ENCODE results near the gene FAM114A2. TPM values are rescaled to one million over a fixed set of nuclear protein-coding genes. Genes with fewer than 3 reads are reported as not detected.

FAM114A2 gene
- total RNA-seq, 1 donor from 2014 or later, result 30.5 TPM

DNA sequence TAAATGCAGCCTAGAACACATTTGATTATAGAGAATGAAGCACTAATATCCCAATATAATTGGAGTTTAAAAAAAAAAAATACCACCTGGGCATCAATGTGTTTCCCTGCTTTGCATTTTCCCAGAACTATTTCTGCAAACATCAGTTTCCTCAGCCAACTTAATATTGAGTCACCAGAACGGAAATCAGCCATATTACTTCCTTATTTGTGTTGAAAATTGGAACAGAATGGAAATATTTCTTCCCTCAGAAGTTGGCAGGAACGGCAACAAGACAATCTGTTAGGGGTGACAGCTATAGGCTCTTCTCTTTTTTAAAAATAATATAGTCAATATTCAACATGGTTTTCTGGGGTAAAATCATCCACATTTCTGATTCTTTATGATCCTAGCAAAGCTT is 4.1 kb upstream of the FAM114A2 start:
- Mint-ChIP-seq H3K4me1 (peaks cover 47% of the 10 kb centered on the region), H3K36me3 (ENCODE audit: low read depth) (peaks cover 30% of the 10 kb centered on the region), H3K27me3 (no peaks in the 10 kb centered on the region), H3K27ac (no peak overlapping the region), H3K4me3 (no peak overlapping the region), H3K9me3 (no peaks in the 10 kb centered on the region)
- CTCF ChIA-PET, result no interaction called here
- TF ChIP-seq CTCF (IDR thresholded peaks at IDR 0.05), result no peak
- POLR2A ChIA-PET, result no interaction called here
- ATAC-seq (ENCODE audit: low read depth), result no peak
- DNase-seq, result no peak
- intact Hi-C loops (cut with micrococcal nuclease), result no loop called here

DNA sequence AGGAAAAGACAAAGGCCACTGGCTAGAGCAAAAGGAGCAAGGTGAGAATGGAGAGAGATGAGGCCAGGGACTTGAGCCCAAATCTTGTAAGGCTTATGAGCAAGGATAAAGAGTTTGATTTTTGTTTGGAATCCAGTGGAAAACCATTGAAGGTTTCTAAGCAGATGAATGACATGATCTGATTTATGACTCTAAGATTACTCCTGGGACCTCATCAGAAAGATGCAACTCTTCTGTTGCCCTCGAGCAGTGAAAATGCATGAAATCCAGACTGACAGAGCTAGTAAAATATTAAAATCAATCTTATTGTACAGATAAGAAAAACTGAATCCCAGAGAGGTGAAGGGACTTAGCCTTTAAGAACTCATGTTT is 734 bp upstream of the FAM114A2 start:
- H3K36me3 Mint-ChIP-seq (ENCODE audit: low read depth), result peaks cover 16% of the 10 kb centered on the region
- peaks cover 47% of the 10 kb centered on the region for H3K4me1 Mint-ChIP-seq
- ATAC-seq (ENCODE audit: low read depth), result no peak
- DNase-seq, result no peak
- peak overlapping the region; percentile 96 for H3K27ac Mint-ChIP-seq
- H3K4me3 Mint-ChIP-seq, result peak overlapping the region; percentile 97
- POLR2A ChIA-PET, result interaction anchor here (0.6 to 2.7 kb wide), 10 partner anchors 17 to 819 kb away, joined by 3 to 23 read pairs (median 5); partner anchors contain the start of genes CNOT8 and GALNT10
- no peaks in the 10 kb centered on the region for H3K27me3 Mint-ChIP-seq
- no peaks in the 10 kb centered on the region for H3K9me3 Mint-ChIP-seq
- CTCF ChIA-PET, result interaction anchor here (1.4 kb wide), 1 partner anchor 33 kb away, joined by 4 read pairs; no protein-coding TSS in a partner anchor
- TF ChIP-seq CTCF (IDR thresholded peaks at IDR 0.05), result no peak
- intact Hi-C loops (cut with micrococcal nuclease), result loop anchor here (2.0 to 5.0 kb wide), 2 partner anchors 715 to 903 kb away; partner anchors contain the start of genes LARP1 and MRPL22

DNA sequence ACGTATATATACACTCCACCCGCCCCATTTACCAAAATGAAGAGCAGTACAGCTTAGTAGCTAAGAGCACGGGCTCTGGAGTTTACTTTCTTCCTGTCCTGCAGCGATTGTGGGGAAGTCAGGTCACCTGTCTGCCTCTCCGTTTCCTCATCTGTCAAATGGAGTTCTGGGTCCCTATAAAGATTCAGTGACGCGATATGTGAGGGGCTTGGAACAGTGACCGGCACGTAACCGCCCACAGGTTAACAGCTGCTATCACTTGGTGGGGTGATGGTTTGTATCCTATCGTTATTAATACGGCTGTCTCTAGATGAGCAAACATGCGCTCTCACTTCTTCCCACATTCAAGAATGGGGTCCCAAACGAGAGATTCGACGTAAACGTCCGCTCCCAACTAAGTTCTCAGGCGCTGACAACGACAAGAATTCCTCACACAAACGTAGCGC is 426 bp downstream of the FAM114A2 start:
- no peak for TF ChIP-seq CTCF (IDR thresholded peaks at IDR 0.05)
- peaks cover 18% of the 10 kb centered on the region for H3K36me3 Mint-ChIP-seq (ENCODE audit: low read depth)
- ATAC-seq (ENCODE audit: low read depth) (peak; percentile 43), DNase-seq (no peak)
- H3K27me3 Mint-ChIP-seq, result no peaks in the 10 kb centered on the region
- H3K9me3 Mint-ChIP-seq, result no peaks in the 10 kb centered on the region
- peak overlapping the region; percentile 97 for H3K4me3 Mint-ChIP-seq
- ChIA-PET CTCF (no interaction called here), POLR2A (interaction anchor here (0.7 to 2.7 kb wide), 13 partner anchors 12 to 820 kb away, joined by 3 to 23 read pairs (median 3); partner anchors contain the start of genes CNOT8 and GALNT10)
- intact Hi-C loops (cut with micrococcal nuclease), result loop anchor here (1.0 to 5.0 kb wide), 6 partner anchors 152 to 904 kb away; partner anchors contain the start of genes CNOT8, GALNT10, LARP1 and MRPL22
- peaks cover 45% of the 10 kb centered on the region for H3K4me1 Mint-ChIP-seq
- H3K27ac Mint-ChIP-seq, result peak overlapping the region; percentile 96

- ChIA-PET POLR2A (no interaction called here), CTCF (no interaction called here)
- peaks cover 36% of the 10 kb centered on the region for H3K36me3 Mint-ChIP-seq (ENCODE audit: low read depth)
- no peak overlapping the region for H3K27ac Mint-ChIP-seq
- no peak overlapping the region for H3K4me3 Mint-ChIP-seq
- no peak for ATAC-seq (ENCODE audit: low read depth)
- H3K27me3 Mint-ChIP-seq, result no peaks in the 10 kb centered on the region
- no peak for TF ChIP-seq CTCF (IDR thresholded peaks at IDR 0.05)
- no peaks in the 10 kb centered on the region for H3K9me3 Mint-ChIP-seq
- peaks cover 32% of the 10 kb centered on the region for H3K4me1 Mint-ChIP-seq
- intact Hi-C loops (cut with micrococcal nuclease), result loop anchor here (5.0 kb wide), 1 partner anchor 907 kb away; the partner anchor contains the start of gene MRPL22
- no peak for DNase-seq
Measured at GRCh38 chr5:154034944-154035343, 3.8 kb downstream of the FAM114A2 start.

DNA sequence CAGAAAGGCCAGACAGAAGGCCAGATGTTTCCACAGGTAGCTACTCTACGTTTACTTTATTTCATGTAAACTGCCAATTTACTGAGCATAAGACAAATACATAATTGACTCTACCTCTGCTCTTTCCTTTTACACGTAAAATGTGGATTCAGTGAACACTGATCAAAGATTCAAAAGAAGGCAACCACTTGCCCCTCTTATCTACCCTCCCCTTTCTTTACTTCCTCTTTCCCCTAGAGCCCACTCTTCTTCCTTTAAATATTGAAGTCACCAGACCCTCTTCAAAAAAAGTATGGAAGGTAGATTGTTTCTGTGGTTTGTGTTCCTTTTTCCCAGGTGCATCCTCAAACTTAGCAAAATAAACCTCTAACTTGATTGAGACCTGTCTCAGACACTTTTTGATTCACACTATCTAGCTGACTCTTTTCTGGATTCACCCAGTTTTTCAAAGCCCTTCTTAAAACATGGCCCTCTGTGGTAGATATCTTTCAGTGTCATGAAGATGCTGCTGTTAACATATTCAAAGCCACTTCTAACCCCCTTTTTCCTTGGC is 6.7 kb downstream of the FAM114A2 start:
- no peak overlapping the region for H3K27ac Mint-ChIP-seq
- no peak for DNase-seq
- CTCF ChIA-PET, result no interaction called here
- POLR2A ChIA-PET, result no interaction called here
- intact Hi-C loops (cut with micrococcal nuclease), result no loop called here
- no peak for ATAC-seq (ENCODE audit: low read depth)
- H3K4me3 Mint-ChIP-seq, result no peak overlapping the region
- peaks cover 47% of the 10 kb centered on the region for H3K36me3 Mint-ChIP-seq (ENCODE audit: low read depth)
- no peak for TF ChIP-seq CTCF (IDR thresholded peaks at IDR 0.05)
- H3K4me1 Mint-ChIP-seq, result peaks cover 6% of the 10 kb centered on the region
- H3K27me3 Mint-ChIP-seq, result no peaks in the 10 kb centered on the region
- no peaks in the 10 kb centered on the region for H3K9me3 Mint-ChIP-seq
